ENCODE results near the gene TRIP6. TPM values are rescaled to one million over a fixed set of nuclear protein-coding genes. Genes with fewer than 3 reads are reported as not detected.

The TRIP6 gene
- total RNA-seq, 1 donor from 2014 or later = 52.1 TPM

- H3K4me3 ChIP-seq = no peak overlapping the region
- no peaks in the 10 kb centered on the region for H3K9me3 ChIP-seq
- no peaks in the 10 kb centered on the region for H3K27me3 ChIP-seq
- intact Hi-C loops (cut with DNase I) = no loop called here
- no peak overlapping the region for H3K27ac ChIP-seq
- peaks cover 9 to 63% of the 10 kb centered on the region in 2 donors for H3K36me3 ChIP-seq
- DNase-seq (ENCODE audit: extremely low spot score in 2 of 2) = no peak
- peaks cover 18% of the 10 kb centered on the region for H3K4me1 ChIP-seq
- TF ChIP-seq CTCF (IDR thresholded peaks at IDR 0.05) (no peak), POLR2A (IDR thresholded peaks at IDR 0.05) (no peak), POLR2AphosphoS5 (IDR thresholded peaks at IDR 0.05; ENCODE audit: insufficient read depth in 1 of 2, low read depth in 1 of 2) (no peak)
Observed at GRCh38 chr7:100882201-100882600, 15.0 kb downstream of the TRIP6 start.

- DNase-seq (ENCODE audit: extremely low spot score in 2 of 2) = no peak
- Histone ChIP-seq H3K27me3 (no peaks in the 10 kb centered on the region), H3K36me3 (peaks cover 9 to 71% of the 10 kb centered on the region in 2 donors), H3K4me1 (peaks cover 19% of the 10 kb centered on the region), H3K4me3 (no peak overlapping the region), H3K9me3 (no peaks in the 10 kb centered on the region), H3K27ac (no peak overlapping the region)
- intact Hi-C loops (cut with DNase I) = no loop called here
- TF ChIP-seq POLR2A (IDR thresholded peaks at IDR 0.05) = no peak
- no peak for TF ChIP-seq POLR2AphosphoS5 (IDR thresholded peaks at IDR 0.05; ENCODE audit: insufficient read depth in 1 of 2, low read depth in 1 of 2)
- TF ChIP-seq CTCF (IDR thresholded peaks at IDR 0.05) = no peak
Observed at GRCh38 chr7:100882785-100883526, 15.8 kb downstream of the TRIP6 start.

- intact Hi-C loops (cut with DNase I) = no loop called here
- no peak for DNase-seq (ENCODE audit: extremely low spot score in 2 of 2)
- TF ChIP-seq POLR2A (IDR thresholded peaks at IDR 0.05) (no peak), CTCF (IDR thresholded peaks at IDR 0.05) (no peak), POLR2AphosphoS5 (IDR thresholded peaks at IDR 0.05; ENCODE audit: insufficient read depth in 1 of 2, low read depth in 1 of 2) (no peak)
- H3K27ac ChIP-seq = no peak overlapping the region
- peaks cover 9 to 74% of the 10 kb centered on the region in 2 donors for H3K36me3 ChIP-seq
- no peaks in the 10 kb centered on the region for H3K9me3 ChIP-seq
- no peaks in the 10 kb centered on the region for H3K27me3 ChIP-seq
- H3K4me3 ChIP-seq = no peak overlapping the region
- H3K4me1 ChIP-seq = peaks cover 21% of the 10 kb centered on the region
Observed at GRCh38 chr7:100884736-100885439, 17.7 kb downstream of the TRIP6 start.

GRCh38 chr7:100885440-100886141 is 18.4 kb downstream of the TRIP6 start:
- peaks cover 9 to 74% of the 10 kb centered on the region in 2 donors for H3K36me3 ChIP-seq

More at GRCh38 chr7:100885440-100886141, 18.4 kb downstream of the TRIP6 start:
- Histone ChIP-seq H3K27ac (no peak overlapping the region), H3K27me3 (no peaks in the 10 kb centered on the region), H3K4me1 (peaks cover 25% of the 10 kb centered on the region), H3K4me3 (no peak overlapping the region), H3K9me3 (no peaks in the 10 kb centered on the region)
- TF ChIP-seq POLR2AphosphoS5 (IDR thresholded peaks at IDR 0.05; ENCODE audit: insufficient read depth in 1 of 2, low read depth in 1 of 2) (no peak), POLR2A (IDR thresholded peaks at IDR 0.05) (no peak), CTCF (IDR thresholded peaks at IDR 0.05) (no peak)
- intact Hi-C loops (cut with DNase I) = no loop called here
- DNase-seq (ENCODE audit: extremely low spot score in 2 of 2) = no peak

All from vagina (tissue), 2 donors.